Measurements from ENCODE around the gene CTSZ. TPM values are rescaled to one million over a fixed set of nuclear protein-coding genes. Genes with fewer than 3 reads are reported as not detected.

Gene CTSZ
- total RNA-seq, 4 donors from 2014 or later, result 22.3 to 89.7 (median 57.2) TPM

GRCh38 chr20:58994390-58995159, 12.5 kb downstream of the CTSZ start:
- TF ChIP-seq CTCF (IDR thresholded peaks at IDR 0.05) (no peak), POLR2A (IDR thresholded peaks at IDR 0.05) (no peak)
- 68 to 77% methylated on average over 16 to 17 of the region's 17 CpGs for WGBS, 2 donors
- Histone ChIP-seq H3K36me3 (peaks cover 30 to 100% (median 39%) of the 10 kb centered on the region in 3 donors), H3K4me1 (no peaks in the 10 kb centered on the region), H3K4me3 (no peak overlapping the region), H3K27me3 (no peaks in the 10 kb centered on the region), H3K27ac (no peak overlapping the region), H3K9me3 (no peaks in the 10 kb centered on the region)
- DNase-seq, result no peak
- intact Hi-C loops (cut with DNase I), result no loop called here

- intact Hi-C loops (cut with DNase I), result no loop called here
- H3K4me1 ChIP-seq, result no peaks in the 10 kb centered on the region
- H3K27ac ChIP-seq, result no peak overlapping the region
- H3K36me3 ChIP-seq, result peaks cover 35 to 100% (median 43%) of the 10 kb centered on the region in 3 donors
- no peak for DNase-seq
- H3K4me3 ChIP-seq, result no peak overlapping the region
- no peaks in the 10 kb centered on the region for H3K27me3 ChIP-seq
- H3K9me3 ChIP-seq, result no peaks in the 10 kb centered on the region
- WGBS, 2 donors, result 79 to 84% methylated on average over 18 to 21 of the region's 23 CpGs
- TF ChIP-seq POLR2A (IDR thresholded peaks at IDR 0.05) (no peak), CTCF (IDR thresholded peaks at IDR 0.05) (no peak)
Measured at GRCh38 chr20:58993332-58994248, 13.5 kb downstream of the CTSZ start.

- Histone ChIP-seq H3K4me1 (no peaks in the 10 kb centered on the region), H3K36me3 (peaks cover 35 to 100% (median 49%) of the 10 kb centered on the region in 3 donors), H3K9me3 (no peaks in the 10 kb centered on the region), H3K27me3 (no peaks in the 10 kb centered on the region), H3K4me3 (no peak overlapping the region), H3K27ac (no peak overlapping the region)
- DNase-seq, result no peak
- TF ChIP-seq CTCF (IDR thresholded peaks at IDR 0.05) (no peak), POLR2A (IDR thresholded peaks at IDR 0.05) (no peak)
- WGBS, 2 donors, result 77 to 85% methylated on average over 3 of the region's 3 CpGs
- intact Hi-C loops (cut with DNase I), result no loop called here
Measured at GRCh38 chr20:58992911-58993310, 14.1 kb downstream of the CTSZ start.

GRCh38 chr20:58991715-58992114, 15.3 kb downstream of the CTSZ start:
- DNase-seq, result no peak
- Histone ChIP-seq H3K27ac (no peak overlapping the region), H3K4me1 (no peaks in the 10 kb centered on the region), H3K9me3 (no peaks in the 10 kb centered on the region), H3K36me3 (peaks cover 31 to 100% (median 52%) of the 10 kb centered on the region in 3 donors), H3K4me3 (no peak overlapping the region), H3K27me3 (no peaks in the 10 kb centered on the region)
- no peak for TF ChIP-seq CTCF (IDR thresholded peaks at IDR 0.05)
- no peak for TF ChIP-seq POLR2A (IDR thresholded peaks at IDR 0.05)
- WGBS, 2 donors, result 69 to 75% methylated on average over 9 of the region's 9 CpGs
- intact Hi-C loops (cut with DNase I), result no loop called here
